Sigmoid colon (tissue), 7 donors: Measurements from ENCODE around the gene LPP. TPM values are rescaled to one million over a fixed set of nuclear protein-coding genes. Genes with fewer than 3 reads are reported as not detected.

Source experiments
- DNase-seq: peaks from one replicate; pipeline ENCODE4 v3.0.0-alpha.2; 2019
- H3K27ac ChIP-seq, 4 donors: fragments of 200-600 bp; sonication (generic); one replicate each; pipeline ENCODE4 v1.5.1; 2016 to 2019; ENCODE audit warnings: mild to moderate bottlenecking in 1 of 4
- H3K27me3 ChIP-seq, 3 donors: fragments of 200-600 bp; sonication (generic); one replicate each; pipeline ENCODE4 v1.5.1; 2019; ENCODE audit warnings: mild to moderate bottlenecking in 1 of 3
- H3K36me3 ChIP-seq, 4 donors: fragments of 200-600 bp; sonication (generic); one replicate each; pipeline ENCODE4 v1.5.1; 2016 to 2019
- H3K4me1 ChIP-seq, 4 donors: fragments of 200-600 bp; sonication (generic); one replicate each; pipeline ENCODE4 v1.5.1; 2017 to 2019
- H3K4me3 ChIP-seq, 4 donors: fragments of 200-600 bp; sonication (generic); one replicate each; pipeline ENCODE4 v1.5.1; 2017 to 2019; ENCODE audit warnings: mild to moderate bottlenecking in 2 of 4, moderate library complexity in 1 of 4
- H3K9me3 ChIP-seq, 4 donors: fragments of 200-600 bp in 3 of 4; sonication (generic) in 3 of 4; one replicate each; pipeline versions ENCODE4 v1.5.1 to v1.6.1; 2013 to 2019
- EP300 ChIP-seq, 4 donors: sonication (generic); formaldehyde crosslinking; IDR thresholded peaks; one replicate each; pipeline ENCODE4 v1.6.1; 2017; ENCODE audit warnings: antibody characterized with exemption in 4 of 4
- POLR2A ChIP-seq, 2 donors: fragments of 450-650 bp; IDR thresholded peaks; one replicate each; pipeline ENCODE4 v1.6.1; 2016; ENCODE audit warnings: antibody characterized with exemption in 2 of 2, mild to moderate bottlenecking in 2 of 2, moderate library complexity in 2 of 2
- POLR2AphosphoS5 ChIP-seq, 4 donors: sonication (generic); formaldehyde crosslinking; IDR thresholded peaks; one replicate each; pipeline ENCODE4 v1.6.1; 2017; ENCODE audit warnings: antibody characterized with exemption in 4 of 4
- WGBS, 2 donors: extraction: QIAGEN DNeasy Blood & Tissue Kit; methylation state at CpG; one replicate each; pipeline ENCODE4 v1.1.7; 2013; 5-methylcytosine and 5-hydroxymethylcytosine counted together
- intact Hi-C: fragments of 100-400 bp; cut with DNase I; formaldehyde crosslinking; loops from one replicate; pipeline ENCODE4 v1.15.1; 2023
- polyA plus RNA-seq, 3 donors: library from polyadenylated mRNA; stranded (reverse); fragments of 200-250 nt; gene quantifications; one replicate each; pipeline ENCODE4 v1.2.3, GENCODE V29; 2013
- total RNA-seq, 4 donors: library from RNA; depleted of rRNA; stranded (reverse); fragments of >200 nt; gene quantifications; one replicate each; pipeline ENCODE4 v1.1.0, GENCODE V29; 2016
- TF ChIP-seq, protein P1 (sequence below), 4 experiments: fragments of 450-650 bp in 3 of 4; fragments of 200-600 bp in 1 of 4; IDR thresholded peaks; one replicate each; pipeline ENCODE4 v1.5.1; 2016 to 2019; ENCODE audit warnings: antibody characterized with exemption in 4 of 4, mild to moderate bottlenecking in 3 of 4, moderate library complexity in 2 of 4
- donor health status: healthy with polysubstance abuse.
- donor health status: Bipolar disorder and iron deficiency.
- donor health status: healthy.

LPP gene
- total and polyA plus RNA-seq, 7 donors: 5.3 to 1,773 (median 824) TPM

DNA sequence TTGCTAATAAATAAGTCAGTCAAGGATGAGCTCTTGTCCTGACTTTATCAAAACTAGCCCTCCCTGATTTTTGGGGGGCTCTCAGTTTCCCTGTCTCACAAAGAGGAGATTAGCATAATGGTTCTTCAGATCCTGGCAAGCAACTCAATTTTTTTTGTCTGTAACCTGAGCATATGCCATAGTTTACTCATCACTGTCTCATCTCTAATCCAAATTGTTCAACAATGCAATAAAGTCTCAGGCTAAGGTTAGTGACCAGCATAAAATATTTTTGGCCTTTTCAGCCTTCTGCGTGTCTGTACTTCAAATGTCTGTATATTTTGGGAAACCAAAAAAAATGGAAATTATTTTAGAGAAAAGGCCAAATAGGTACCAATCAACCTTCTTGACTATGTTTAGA, 552.2 kb downstream of the LPP start:
- H3K4me1 ChIP-seq: peaks cover 0 to 42% (median 29%) of the 10 kb centered on the region in 4 donors
- DNase-seq: no peak

DNA sequence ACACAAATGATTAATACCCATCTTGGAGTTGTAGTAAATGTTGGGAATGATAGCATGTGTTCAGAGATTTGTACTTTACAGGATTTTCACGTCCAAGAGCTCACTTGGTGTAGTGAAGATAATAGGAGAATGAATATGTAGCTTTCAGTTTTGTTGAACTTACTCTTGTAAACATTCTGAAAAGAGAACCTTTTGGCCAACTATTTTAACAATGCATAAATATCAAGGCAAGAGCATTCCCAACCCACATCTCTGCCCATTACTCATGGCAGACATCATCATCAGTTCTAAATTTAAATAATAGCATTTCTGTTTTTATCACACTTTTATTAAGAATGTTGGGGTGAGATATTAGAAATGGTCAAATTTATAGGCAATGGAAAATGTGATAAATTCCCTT, 552.6 kb downstream of the LPP start:
- H3K4me1 ChIP-seq: peaks cover 0 to 46% (median 33%) of the 10 kb centered on the region in 4 donors
- peak overlapping the region in 3 of 4 donors; percentile 4 to 36 (median 28) for H3K27ac ChIP-seq

More for the DNA sequence above, 552.2 kb downstream of the LPP start:
- H3K4me3 ChIP-seq: no peak overlapping the region
- whole genome bisulfite sequencing, 2 donors: 82 to 94% methylated on average over 1 of the region's 1 CpG
- no peak for TF ChIP-seq POLR2AphosphoS5 (IDR thresholded peaks at IDR 0.05)
- no peak for TF ChIP-seq POLR2A (IDR thresholded peaks at IDR 0.05)
- TF ChIP-seq, protein P1, sequence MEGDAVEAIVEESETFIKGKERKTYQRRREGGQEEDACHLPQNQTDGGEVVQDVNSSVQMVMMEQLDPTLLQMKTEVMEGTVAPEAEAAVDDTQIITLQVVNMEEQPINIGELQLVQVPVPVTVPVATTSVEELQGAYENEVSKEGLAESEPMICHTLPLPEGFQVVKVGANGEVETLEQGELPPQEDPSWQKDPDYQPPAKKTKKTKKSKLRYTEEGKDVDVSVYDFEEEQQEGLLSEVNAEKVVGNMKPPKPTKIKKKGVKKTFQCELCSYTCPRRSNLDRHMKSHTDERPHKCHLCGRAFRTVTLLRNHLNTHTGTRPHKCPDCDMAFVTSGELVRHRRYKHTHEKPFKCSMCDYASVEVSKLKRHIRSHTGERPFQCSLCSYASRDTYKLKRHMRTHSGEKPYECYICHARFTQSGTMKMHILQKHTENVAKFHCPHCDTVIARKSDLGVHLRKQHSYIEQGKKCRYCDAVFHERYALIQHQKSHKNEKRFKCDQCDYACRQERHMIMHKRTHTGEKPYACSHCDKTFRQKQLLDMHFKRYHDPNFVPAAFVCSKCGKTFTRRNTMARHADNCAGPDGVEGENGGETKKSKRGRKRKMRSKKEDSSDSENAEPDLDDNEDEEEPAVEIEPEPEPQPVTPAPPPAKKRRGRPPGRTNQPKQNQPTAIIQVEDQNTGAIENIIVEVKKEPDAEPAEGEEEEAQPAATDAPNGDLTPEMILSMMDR (IDR thresholded peaks at IDR 0.05): no peak
- no peak for TF ChIP-seq EP300 (IDR thresholded peaks at IDR 0.05)
- intact Hi-C loops: no loop called here
- H3K27me3 ChIP-seq: no peaks in the 10 kb centered on the region
- H3K9me3 ChIP-seq: no peaks in the 10 kb centered on the region
- H3K27ac ChIP-seq: peak overlapping the region in 3 of 4 donors; percentile 4 to 36 (median 28)
- peaks cover 0 to 20% (median 3%) of the 10 kb centered on the region in 4 donors for H3K36me3 ChIP-seq

DNA sequence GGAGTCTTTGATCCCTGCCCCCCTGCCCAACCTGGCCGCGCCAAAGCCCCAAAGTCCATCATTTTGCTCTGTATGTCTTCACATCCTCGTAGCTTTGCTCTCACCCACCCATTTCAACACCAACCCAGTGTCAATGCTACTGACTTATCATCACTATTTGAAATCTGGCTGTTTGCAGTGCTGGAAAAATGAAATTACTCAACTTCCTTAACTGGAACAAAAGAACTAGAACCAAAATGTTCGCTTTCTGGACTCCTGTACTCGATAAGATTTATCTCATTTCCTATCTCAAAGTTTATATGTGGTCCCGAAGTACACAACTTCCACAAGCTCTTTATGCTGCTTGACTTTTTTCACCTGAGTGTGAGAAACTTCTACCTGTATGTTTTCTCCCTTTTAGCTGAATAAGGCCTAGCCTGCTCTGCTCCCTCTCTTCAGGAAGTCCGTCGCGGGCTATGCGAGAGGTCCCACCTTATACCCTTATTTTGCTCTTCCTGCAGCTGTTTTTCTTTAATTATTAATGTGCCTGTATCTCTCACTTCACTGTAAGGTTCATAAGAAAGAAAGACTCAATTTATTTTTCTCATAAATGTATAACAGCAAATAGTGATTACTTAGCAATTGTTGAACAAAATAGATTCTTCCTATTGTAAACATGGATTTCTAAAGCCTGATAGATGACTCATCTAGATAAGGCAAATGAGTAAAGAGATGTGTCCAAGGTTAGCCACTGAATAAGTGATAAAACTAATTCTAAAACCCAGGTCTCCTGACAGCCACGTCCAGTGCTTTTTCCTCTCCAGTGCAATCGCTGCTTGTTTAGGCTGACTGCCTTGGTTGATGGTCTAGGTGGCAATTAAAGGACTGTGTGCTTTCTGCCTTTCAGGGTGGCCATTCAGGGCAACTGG, 553.7 kb downstream of the LPP start:
- Histone ChIP-seq H3K36me3 (peaks cover 0 to 20% (median 3%) of the 10 kb centered on the region in 4 donors), H3K27ac (peak overlapping the region in 2 of 4 donors; percentile 24 to 27), H3K4me3 (no peak overlapping the region), H3K4me1 (peaks cover 0 to 54% (median 39%) of the 10 kb centered on the region in 4 donors), H3K27me3 (no peaks in the 10 kb centered on the region), H3K9me3 (no peaks in the 10 kb centered on the region)
- intact Hi-C loops: no loop called here
- 83 to 95% methylated on average over 12 of the region's 12 CpGs for WGBS, 2 donors
- DNase-seq: no peak
- TF ChIP-seq, protein P1 (IDR thresholded peaks at IDR 0.05): no peak
- no peak for TF ChIP-seq EP300 (IDR thresholded peaks at IDR 0.05)
- no peak for TF ChIP-seq POLR2AphosphoS5 (IDR thresholded peaks at IDR 0.05)
- no peak for TF ChIP-seq POLR2A (IDR thresholded peaks at IDR 0.05)

More for the DNA sequence above, 552.6 kb downstream of the LPP start:
- TF ChIP-seq EP300 (IDR thresholded peaks at IDR 0.05) (no peak), POLR2AphosphoS5 (IDR thresholded peaks at IDR 0.05) (no peak)
- WGBS, 2 donors: 82 to 85% methylated on average over 1 of the region's 1 CpG
- H3K27me3 ChIP-seq: no peaks in the 10 kb centered on the region
- H3K9me3 ChIP-seq: no peaks in the 10 kb centered on the region
- H3K36me3 ChIP-seq: peaks cover 0 to 20% (median 3%) of the 10 kb centered on the region in 4 donors
- DNase-seq: no peak
- no peak overlapping the region for H3K4me3 ChIP-seq
- intact Hi-C loops: no loop called here

DNA sequence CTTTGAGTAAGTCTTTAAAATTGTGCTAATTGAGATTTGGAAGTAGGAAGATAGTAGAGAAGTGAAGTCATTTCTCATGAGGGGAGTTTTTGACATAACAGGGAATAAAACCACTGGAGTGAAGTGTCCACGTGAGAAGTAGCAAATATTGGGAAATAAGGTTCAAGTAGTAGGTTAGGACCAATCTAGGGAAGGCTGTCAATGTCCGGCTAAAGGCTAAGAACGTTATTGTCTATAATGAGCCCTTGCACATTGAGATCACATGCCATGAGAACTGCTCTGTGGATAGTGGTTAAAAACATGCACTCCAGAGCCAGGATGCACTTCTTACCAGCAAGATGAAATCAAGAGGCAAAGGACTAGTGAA, 557.9 kb downstream of the LPP start:
- intact Hi-C loops: loop anchor here (5.0 to 10.0 kb wide), 2 partner anchors 235 to 967 kb away; partner anchors contain the start of gene BCL6
- 72 to 75% methylated on average over 3 of the region's 3 CpGs for WGBS, 2 donors
- Histone ChIP-seq H3K4me3 (no peak overlapping the region), H3K9me3 (no peaks in the 10 kb centered on the region), H3K36me3 (peaks cover 0 to 20% (median 3%) of the 10 kb centered on the region in 4 donors), H3K27me3 (no peaks in the 10 kb centered on the region), H3K4me1 (peaks cover 0 to 58% (median 38%) of the 10 kb centered on the region in 4 donors), H3K27ac (peak overlapping the region; percentile 12 to 82 (median 60))
- DNase-seq: no peak
- TF ChIP-seq, protein P1 (IDR thresholded peaks at IDR 0.05): no peak
- TF ChIP-seq POLR2A (IDR thresholded peaks at IDR 0.05) (no peak), EP300 (IDR thresholded peaks at IDR 0.05) (no peak), POLR2AphosphoS5 (IDR thresholded peaks at IDR 0.05) (no peak)
